HepG2 (cell line): ENCODE data around the gene STIM1. TPM values are rescaled to one million over a fixed set of nuclear protein-coding genes. Genes with fewer than 3 reads are reported as not detected.

ENCODE experiments used
- ATAC-seq: fragments of 200-7000 bp; cut with Tn5 transposase; 3 replicates; pipeline ENCODE4 v1.9.1; 2020; ENCODE audit warnings: mild to moderate bottlenecking, moderate library complexity
- BruUV-seq: library from RNA; stranded (reverse); fragments of 400-500 nt; replicated peaks from 2 replicates; lab custom pipeline; 2021; lab: Mats Ljungman, UMichigan
- CTCF ChIA-PET: fragments of 300-600 bp; formaldehyde crosslinking; extraction: SDS; loops from one replicate; lab custom pipeline; 2021; ENCODE audit warnings: low total read pairs, inconsistent platforms, low intra/inter-chr PET ratio; lab: Yijun Ruan, JAX
- POLR2A ChIA-PET: fragments of 350-600 bp; sonication (Branson Sonifier 250); formaldehyde crosslinking; loops from one replicate; lab custom pipeline; 2020; ENCODE audit warnings: antibody characterized with exemption, inconsistent platforms; lab: Yijun Ruan, JAX
- DNase-seq: peaks from one replicate; pipeline ENCODE4 v3.0.0-alpha.2; 2015; ENCODE audit warnings: low spot score
- FAIRE-seq: peaks from 3 replicates; lab custom pipeline; 2011; peaks lifted over from hg19 to GRCh38; lab: Jason Lieb, UNC
- H2AFZ ChIP-seq: one replicate; pipeline ENCODE4 v1.6.1; 2011; ENCODE audit warnings: low read length, inconsistent platforms
- H3K27ac ChIP-seq: fragments of 300-600 bp; 3 replicates; pipeline ENCODE4 v1.8.0; 2011; ENCODE audit warnings: mixed run types, mild to moderate bottlenecking, mixed read lengths, low read length, inconsistent platforms; ENCODE audit not compliant: insufficient read depth; ENCODE audit errors: extremely low read length
- H3K27me3 ChIP-seq, 2 experiments: fragments of 200-600 bp in 1 of 2; 2 replicates in 1 of 2; 3 replicates in 1 of 2; pipeline versions ENCODE4 v1.6.0 to v1.8.0; 2011; ENCODE audit warnings: low read length in 2 of 2, mild to moderate bottlenecking in 2 of 2, moderate library complexity in 2 of 2, inconsistent platforms in 1 of 2; ENCODE audit not compliant: insufficient read depth in 2 of 2, control insufficient read depth in 1 of 2
- H3K36me3 ChIP-seq, 2 experiments: fragments of 200-600 bp in 1 of 2; replicated peaks in 1 of 2; 2 replicates in 1 of 2; 3 replicates in 1 of 2; pipeline versions ENCODE4 v1.5.1 to v1.8.0; 2011; ENCODE audit warnings: low read length in 2 of 2, inconsistent platforms in 1 of 2; ENCODE audit not compliant: insufficient read depth in 2 of 2, control insufficient read depth in 1 of 2
- H3K4me1 ChIP-seq: 2 replicates; pipeline ENCODE4 v1.5.1; 2012; ENCODE audit warnings: low read length, inconsistent platforms; ENCODE audit not compliant: insufficient read depth
- H3K4me2 ChIP-seq: 2 replicates; pipeline ENCODE4 v1.6.0; 2011; ENCODE audit warnings: low read depth, low read length, inconsistent platforms
- H3K4me3 ChIP-seq, 3 experiments: fragments of 200-600 bp in 1 of 3; sonication (generic), shearing (Covaris generic) in 1 of 3; replicated peaks in 1 of 3; 2 replicates each; pipeline ENCODE4 v1.5.1; 2011 to 2016; ENCODE audit warnings: low read length in 3 of 3, inconsistent platforms in 2 of 3, low read depth in 2 of 3, mild to moderate bottlenecking in 2 of 3, control low read depth in 1 of 3, mixed read lengths in 1 of 3; ENCODE audit not compliant: insufficient read depth in 1 of 3
- H3K79me2 ChIP-seq: one replicate; pipeline ENCODE4 v1.6.1; 2011; ENCODE audit warnings: low read length, inconsistent platforms; ENCODE audit not compliant: insufficient read depth
- H3K9ac ChIP-seq: 2 replicates; pipeline ENCODE4 v1.6.0; 2011; ENCODE audit warnings: mild to moderate bottlenecking, low read depth, low read length, inconsistent platforms; ENCODE audit not compliant: insufficient read depth
- H3K9me3 ChIP-seq: 2 replicates; pipeline ENCODE4 v1.5.1; 2012; ENCODE audit warnings: mild to moderate bottlenecking, low read length
- H4K20me1 ChIP-seq: 2 replicates; pipeline ENCODE4 v1.6.0; 2011; ENCODE audit warnings: inconsistent platforms, mild to moderate bottlenecking, low read length, moderate library complexity; ENCODE audit not compliant: insufficient read depth
- ADNP ChIP-seq: sonication (generic); formaldehyde crosslinking; IDR thresholded peaks from 2 replicates; pipeline ENCODE4 v1.4.0; 2020; ENCODE audit warnings: missing genetic modification reagents
- AGO1 ChIP-seq: fragments of 200-400 bp; formaldehyde crosslinking; IDR thresholded peaks from 2 replicates; pipeline ENCODE4 v1.6.1; 2017; ENCODE audit warnings: mild to moderate bottlenecking, low read depth, low read length, moderate library complexity; ENCODE audit not compliant: poor library complexity, severe bottlenecking
- AGO2 ChIP-seq: fragments of 200-400 bp; formaldehyde crosslinking; optimal IDR thresholded peaks from 2 replicates; pipeline ENCODE3; 2017; ENCODE audit warnings: mild to moderate bottlenecking, low read depth, low read length, moderate library complexity
- EED ChIP-seq: sonication (generic); formaldehyde crosslinking; IDR thresholded peaks from 2 replicates; pipeline ENCODE4 v1.5.0; 2020; ENCODE audit warnings: mild to moderate bottlenecking, missing genetic modification reagents
- FOSL1 ChIP-seq: sonication (generic); formaldehyde crosslinking; IDR thresholded peaks from 2 replicates; pipeline ENCODE4 v1.9.0; 2021; ENCODE audit warnings: missing genetic modification reagents, borderline replicate concordance
- FOXK1 ChIP-seq: sonication (generic); formaldehyde crosslinking; IDR thresholded peaks from 2 replicates; pipeline ENCODE4 v1.4.0; 2020; ENCODE audit warnings: low read depth, missing genetic modification reagents, borderline replicate concordance
- KMT2A ChIP-seq: sonication (generic); formaldehyde crosslinking; IDR thresholded peaks from 2 replicates; pipeline ENCODE4 v1.4.0; 2020; ENCODE audit warnings: missing genetic modification reagents
- LRRFIP1 ChIP-seq: sonication (generic); formaldehyde crosslinking; conservative IDR thresholded peaks from 2 replicates; pipeline ENCODE4 v1.4.0; 2020; ENCODE audit warnings: missing genetic modification reagents
- NCOA5 ChIP-seq: sonication (generic); formaldehyde crosslinking; IDR thresholded peaks from 2 replicates; pipeline ENCODE4 v1.4.0; 2020; ENCODE audit warnings: missing genetic modification reagents
- NRL ChIP-seq: sonication (generic); formaldehyde crosslinking; IDR thresholded peaks from 2 replicates; pipeline ENCODE4 v1.5.0; 2020; ENCODE audit warnings: missing genetic modification reagents, mild to moderate bottlenecking, moderate library complexity, borderline replicate concordance
- PCBP2 ChIP-seq: fragments of 200-400 bp; formaldehyde crosslinking; optimal IDR thresholded peaks from 2 replicates; pipeline ENCODE3; 2018; ENCODE audit warnings: low read length, low read depth; ENCODE audit not compliant: poor library complexity, severe bottlenecking
- SSRP1 ChIP-seq: IDR thresholded peaks from 2 replicates; pipeline ENCODE4 v1.6.1; 2016; ENCODE audit warnings: control low read depth
- THYN1 ChIP-seq: sonication (generic); formaldehyde crosslinking; IDR thresholded peaks from 2 replicates; pipeline ENCODE4 v1.8.1; 2023; ENCODE audit warnings: low read depth, mild to moderate bottlenecking, moderate library complexity, missing genetic modification reagents, borderline replicate concordance
- ZNF280B ChIP-seq: sonication (generic); formaldehyde crosslinking; IDR thresholded peaks from 2 replicates; pipeline ENCODE4 v1.5.0; 2020; ENCODE audit warnings: missing genetic modification reagents, mild to moderate bottlenecking, borderline replicate concordance
- ZNF496 ChIP-seq: sonication (generic); formaldehyde crosslinking; IDR thresholded peaks from 2 replicates; pipeline ENCODE4 v1.8.1; 2023; ENCODE audit warnings: mild to moderate bottlenecking, moderate library complexity, missing genetic modification reagents; ENCODE audit not compliant: insufficient replicate concordance
- ZNF562 ChIP-seq: sonication (generic); formaldehyde crosslinking; IDR thresholded peaks from 2 replicates; pipeline ENCODE4 v1.8.0; 2022; ENCODE audit warnings: missing genetic modification reagents, borderline replicate concordance
- WGBS: methylation state at CpG from one replicate; pipeline ENCODE4 v1.1.6; 2017; ENCODE audit warnings: low lambda C conversion rate; 5-methylcytosine and 5-hydroxymethylcytosine counted together
- in situ Hi-C: cut with HindIII; loops from 2 replicates; pipeline ENCODE4 v1.10.0; 2017; ENCODE audit warnings: low pct_unique_long_range_greater_than_20kb; ENCODE audit not compliant: extremely low pct_ligation_motif_present
- intact Hi-C: fragments of 100-400 bp; cut with micrococcal nuclease; formaldehyde crosslinking; loops from one replicate; pipeline ENCODE4 v1.10.0; 2022; ENCODE audit not compliant: unreplicated experiment
- polyA plus RNA-seq, 8 experiments: library from polyadenylated mRNA; depleted of rRNA in 3 of 8; stranded (reverse) in 7 of 8; unstranded in 1 of 8; fragments of >200 nt; fragmentation: Illumina TruSeq in 4 of 8; extraction: Trizol in 4 of 8; gene quantifications; 2 replicates each; pipeline versions ENCODE4 v1.2.1 to v1.2.3, GENCODE V29; 2011 to 2016; ENCODE audit warnings: low read depth in 4 of 8, missing spikeins in 1 of 8, mixed read lengths in 1 of 8; ENCODE audit not compliant: insufficient read depth in 1 of 8
- total RNA-seq, 5 experiments: library from RNA; depleted of rRNA; stranded (reverse); fragments of >200 nt; fragmentation: Illumina TruSeq; extraction: Trizol; gene quantifications; 2 replicates each; pipeline ENCODE4 v1.2.3, GENCODE V29; 2016; ENCODE audit warnings: low read depth in 1 of 5
- TF ChIP-seq, protein P1 (sequence below): sonication (generic); formaldehyde crosslinking; IDR thresholded peaks from 2 replicates; pipeline ENCODE4 v1.5.0; 2020; ENCODE audit warnings: mild to moderate bottlenecking, missing genetic modification reagents, moderate library complexity

The STIM1 gene
- total and polyA plus RNA-seq, 2 of the 13 experiments (the other 11 are each of a cell fraction or from before 2014, with no cell fraction given), result 19.2 to 28.5 TPM

GRCh38 chr11:3841426-3842350 is 13.8 kb upstream of the STIM1 start:
- peak; percentile 79 for DNase-seq
- H3K4me2 ChIP-seq, result peak overlapping the region; percentile 66
- FAIRE-seq, result peak; percentile 69
- H4K20me1 ChIP-seq, result peaks cover 5% of the 10 kb centered on the region; the same call in 1 of the 2 replicates
- peak overlapping the region; percentile 75 for H3K27ac ChIP-seq
- no peaks in the 10 kb centered on the region; a peak in 1 of 5 replicates for H3K27me3 ChIP-seq
- H3K79me2 ChIP-seq, result peaks cover 20% of the 10 kb centered on the region
- H3K4me1 ChIP-seq, result peaks cover 46% of the 10 kb centered on the region
- BruUV-seq, result no TSS peak
- intact Hi-C loops (loop anchor here (1.0 to 2.0 kb wide), 3 partner anchors 13 to 33 kb away; partner anchors contain the start of genes PGAP2 and STIM1), in situ Hi-C loops (no loop called here)
- no peaks in the 10 kb centered on the region for H3K9me3 ChIP-seq
- CTCF ChIA-PET, result interaction anchor here (1.5 kb wide), 1 partner anchor 16 kb away, joined by 15 read pairs; no protein-coding TSS in a partner anchor
- POLR2A ChIA-PET, result interaction anchor here (0.8 to 4.8 kb wide), 14 partner anchors 9 to 219 kb away, joined by 3 to 42 read pairs (median 4); partner anchors contain the start of genes NUP98, PGAP2 and STIM1
- H2AFZ ChIP-seq, result no peak overlapping the region
- H3K36me3 ChIP-seq, result no peaks in the 10 kb centered on the region; a peak in 1 of 5 replicates
- ATAC-seq, result peak; percentile 84
- H3K4me3 ChIP-seq, result peak overlapping the region; percentile 79 to 84 (median 83)
- H3K9ac ChIP-seq, result peak overlapping the region; percentile 72
- WGBS, result 12% methylated on average over 26 of the region's 44 CpGs
- TF ChIP-seq SSRP1 (CRISPR knock-in tag) (no peak), ZNF280B (CRISPR knock-in tag) (no peak), ZNF496 (CRISPR knock-in tag) (no peak), AGO1 (no peak), NCOA5 (no peak), AGO2 (peak; percentile 72), FOSL1 (CRISPR knock-in tag) (no peak), EED (CRISPR knock-in tag) (no peak), NRL (CRISPR knock-in tag) (no peak), KMT2A (CRISPR knock-in tag) (peak; percentile 39; the same call in 1 of the 2 replicates), THYN1 (CRISPR knock-in tag) (no peak), ADNP (CRISPR knock-in tag) (no peak), ZNF562 (no peak), FOXK1 (CRISPR knock-in tag) (peak; percentile 29; the same call in 1 of the 2 replicates), PCBP2 (no peak), LRRFIP1 (CRISPR knock-in tag) (no peak)
- TF ChIP-seq, protein P1, sequence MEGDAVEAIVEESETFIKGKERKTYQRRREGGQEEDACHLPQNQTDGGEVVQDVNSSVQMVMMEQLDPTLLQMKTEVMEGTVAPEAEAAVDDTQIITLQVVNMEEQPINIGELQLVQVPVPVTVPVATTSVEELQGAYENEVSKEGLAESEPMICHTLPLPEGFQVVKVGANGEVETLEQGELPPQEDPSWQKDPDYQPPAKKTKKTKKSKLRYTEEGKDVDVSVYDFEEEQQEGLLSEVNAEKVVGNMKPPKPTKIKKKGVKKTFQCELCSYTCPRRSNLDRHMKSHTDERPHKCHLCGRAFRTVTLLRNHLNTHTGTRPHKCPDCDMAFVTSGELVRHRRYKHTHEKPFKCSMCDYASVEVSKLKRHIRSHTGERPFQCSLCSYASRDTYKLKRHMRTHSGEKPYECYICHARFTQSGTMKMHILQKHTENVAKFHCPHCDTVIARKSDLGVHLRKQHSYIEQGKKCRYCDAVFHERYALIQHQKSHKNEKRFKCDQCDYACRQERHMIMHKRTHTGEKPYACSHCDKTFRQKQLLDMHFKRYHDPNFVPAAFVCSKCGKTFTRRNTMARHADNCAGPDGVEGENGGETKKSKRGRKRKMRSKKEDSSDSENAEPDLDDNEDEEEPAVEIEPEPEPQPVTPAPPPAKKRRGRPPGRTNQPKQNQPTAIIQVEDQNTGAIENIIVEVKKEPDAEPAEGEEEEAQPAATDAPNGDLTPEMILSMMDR (CRISPR knock-in tag), result peak; percentile 91
